Measurements from ENCODE around the gene UBQLN1.

Gene UBQLN1

GRCh38 chr9:83707768-83708514, at the start of gene UBQLN1:
TSS of gene UBQLN1 (minus strand) at chr9:83707958. CDS start at chr9:83707679, 279 bp downstream.
- ATAC-seq, result peak; percentile 89
- TF ChIP-seq BACH2 (CRISPR knock-in tag; IDR thresholded peaks at IDR 0.05; ENCODE audit: borderline replicate concordance) (0 out of 2 replicates have a peak, but pooled peaks have one; percentile 29), SNAI2 (CRISPR knock-in tag; IDR thresholded peaks at IDR 0.05) (no peak), ZNF70 (CRISPR knock-in tag; IDR thresholded peaks at IDR 0.05) (no peak), POU6F1 (CRISPR knock-in tag; IDR thresholded peaks at IDR 0.05; ENCODE audit: borderline replicate concordance, low read depth) (0 out of 2 replicates have a peak, but pooled peaks have one; percentile 37), ZFP3 (CRISPR knock-in tag; IDR thresholded peaks at IDR 0.05) (0 out of 2 replicates have a peak, but pooled peaks have one; percentile 13), CSDC2 (CRISPR knock-in tag; IDR thresholded peaks at IDR 0.05) (peak; percentile 68; the same call in 1 of the 2 replicates)
- TF ChIP-seq, protein P1, sequence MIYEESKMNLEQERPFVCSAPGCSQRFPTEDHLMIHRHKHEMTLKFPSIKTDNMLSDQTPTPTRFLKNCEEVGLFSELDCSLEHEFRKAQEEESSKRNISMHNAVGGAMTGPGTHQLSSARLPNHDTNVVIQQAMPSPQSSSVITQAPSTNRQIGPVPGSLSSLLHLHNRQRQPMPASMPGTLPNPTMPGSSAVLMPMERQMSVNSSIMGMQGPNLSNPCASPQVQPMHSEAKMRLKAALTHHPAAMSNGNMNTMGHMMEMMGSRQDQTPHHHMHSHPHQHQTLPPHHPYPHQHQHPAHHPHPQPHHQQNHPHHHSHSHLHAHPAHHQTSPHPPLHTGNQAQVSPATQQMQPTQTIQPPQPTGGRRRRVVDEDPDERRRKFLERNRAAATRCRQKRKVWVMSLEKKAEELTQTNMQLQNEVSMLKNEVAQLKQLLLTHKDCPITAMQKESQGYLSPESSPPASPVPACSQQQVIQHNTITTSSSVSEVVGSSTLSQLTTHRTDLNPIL (CRISPR knock-in tag; IDR thresholded peaks at IDR 0.05; ENCODE audit: low read depth), result peak; percentile 37; the same call in 1 of the 2 replicates

- ATAC-seq, result no peak
- TF ChIP-seq CSDC2 (CRISPR knock-in tag; IDR thresholded peaks at IDR 0.05) (no peak), ESRRG (CRISPR knock-in tag; IDR thresholded peaks at IDR 0.05) (no peak), RARB (CRISPR knock-in tag; IDR thresholded peaks at IDR 0.05) (no peak), ZNF8 (CRISPR knock-in tag; IDR thresholded peaks at IDR 0.05) (no peak), ARNTL (CRISPR knock-in tag; IDR thresholded peaks at IDR 0.05; ENCODE audit: borderline replicate concordance, low read depth) (no peak), CSRNP3 (CRISPR knock-in tag; IDR thresholded peaks at IDR 0.05) (no peak), OSR1 (CRISPR knock-in tag; IDR thresholded peaks at IDR 0.05) (no peak), ZFP3 (CRISPR knock-in tag; IDR thresholded peaks at IDR 0.05) (no peak), TOX (CRISPR knock-in tag; IDR thresholded peaks at IDR 0.05; ENCODE audit: borderline replicate concordance) (no peak), POU6F1 (CRISPR knock-in tag; IDR thresholded peaks at IDR 0.05; ENCODE audit: borderline replicate concordance, low read depth) (no peak), BACH2 (CRISPR knock-in tag; IDR thresholded peaks at IDR 0.05; ENCODE audit: borderline replicate concordance) (no peak), ZNF565 (CRISPR knock-in tag; conservative IDR thresholded peaks at IDR 0.05; ENCODE audit: low read depth) (no peak), ZFP30 (CRISPR knock-in tag; IDR thresholded peaks at IDR 0.05) (no peak), GLIS3 (CRISPR knock-in tag; IDR thresholded peaks at IDR 0.05) (no peak), ZNF70 (CRISPR knock-in tag; IDR thresholded peaks at IDR 0.05) (no peak)
- TF ChIP-seq, protein P1 (CRISPR knock-in tag; IDR thresholded peaks at IDR 0.05; ENCODE audit: low read depth), result no peak
- TF ChIP-seq, protein P2, sequence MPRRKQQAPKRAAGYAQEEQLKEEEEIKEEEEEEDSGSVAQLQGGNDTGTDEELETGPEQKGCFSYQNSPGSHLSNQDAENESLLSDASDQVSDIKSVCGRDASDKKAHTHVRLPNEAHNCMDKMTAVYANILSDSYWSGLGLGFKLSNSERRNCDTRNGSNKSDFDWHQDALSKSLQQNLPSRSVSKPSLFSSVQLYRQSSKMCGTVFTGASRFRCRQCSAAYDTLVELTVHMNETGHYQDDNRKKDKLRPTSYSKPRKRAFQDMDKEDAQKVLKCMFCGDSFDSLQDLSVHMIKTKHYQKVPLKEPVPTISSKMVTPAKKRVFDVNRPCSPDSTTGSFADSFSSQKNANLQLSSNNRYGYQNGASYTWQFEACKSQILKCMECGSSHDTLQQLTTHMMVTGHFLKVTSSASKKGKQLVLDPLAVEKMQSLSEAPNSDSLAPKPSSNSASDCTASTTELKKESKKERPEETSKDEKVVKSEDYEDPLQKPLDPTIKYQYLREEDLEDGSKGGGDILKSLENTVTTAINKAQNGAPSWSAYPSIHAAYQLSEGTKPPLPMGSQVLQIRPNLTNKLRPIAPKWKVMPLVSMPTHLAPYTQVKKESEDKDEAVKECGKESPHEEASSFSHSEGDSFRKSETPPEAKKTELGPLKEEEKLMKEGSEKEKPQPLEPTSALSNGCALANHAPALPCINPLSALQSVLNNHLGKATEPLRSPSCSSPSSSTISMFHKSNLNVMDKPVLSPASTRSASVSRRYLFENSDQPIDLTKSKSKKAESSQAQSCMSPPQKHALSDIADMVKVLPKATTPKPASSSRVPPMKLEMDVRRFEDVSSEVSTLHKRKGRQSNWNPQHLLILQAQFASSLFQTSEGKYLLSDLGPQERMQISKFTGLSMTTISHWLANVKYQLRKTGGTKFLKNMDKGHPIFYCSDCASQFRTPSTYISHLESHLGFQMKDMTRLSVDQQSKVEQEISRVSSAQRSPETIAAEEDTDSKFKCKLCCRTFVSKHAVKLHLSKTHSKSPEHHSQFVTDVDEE (CRISPR knock-in tag; IDR thresholded peaks at IDR 0.05), result no peak
Observed at GRCh38 chr9:83754383-83754977, 46.7 kb upstream of the UBQLN1 start.
